Stimulated activated CD8-positive, alpha-beta memory T cell treated with anti-CD3 and anti-CD28 coated beads, Interleukin-15, amount 100 ng/mL, for 4 hours (primary cell): ENCODE measurements around the gene SENP8.

Experiments
- DNase-seq, 2 donors: peaks; one replicate each; pipeline ENCODE4 v3.0.0-alpha.2; 2020; ENCODE audit warnings: low read depth in 2 of 2

Gene SENP8

DNA sequence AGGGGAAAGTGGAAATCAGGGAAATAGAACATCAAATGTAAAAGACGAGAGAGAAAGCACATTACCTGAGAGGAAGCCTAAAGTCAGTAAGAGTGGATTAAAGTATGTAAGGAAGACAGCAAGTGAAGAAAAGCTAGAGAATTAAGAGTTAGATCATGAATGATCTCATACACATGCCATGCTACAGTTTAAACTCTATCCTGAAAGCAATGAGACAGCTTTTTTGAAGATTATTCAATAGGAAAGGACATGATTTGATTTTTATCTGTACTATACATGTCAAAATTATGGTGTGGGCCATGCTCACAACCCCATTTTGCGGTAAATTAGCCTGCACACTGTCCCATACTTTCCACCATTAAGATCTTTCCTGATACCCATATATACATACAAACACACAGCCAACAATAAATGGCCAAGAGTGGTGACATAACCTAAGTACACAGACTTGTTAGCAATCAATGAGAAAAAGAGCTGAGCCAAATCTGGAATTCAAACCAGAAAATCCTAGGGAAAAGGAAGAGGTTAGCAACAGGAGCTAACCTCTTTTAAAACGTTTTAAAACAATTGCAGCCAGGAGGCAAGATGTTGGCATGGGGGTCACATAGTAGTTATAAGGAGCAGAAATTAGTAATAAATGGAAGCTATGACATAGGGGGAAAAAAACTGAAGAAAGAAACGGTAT is 4.7 kb upstream of the SENP8 start:
- no peak for DNase-seq

DNA sequence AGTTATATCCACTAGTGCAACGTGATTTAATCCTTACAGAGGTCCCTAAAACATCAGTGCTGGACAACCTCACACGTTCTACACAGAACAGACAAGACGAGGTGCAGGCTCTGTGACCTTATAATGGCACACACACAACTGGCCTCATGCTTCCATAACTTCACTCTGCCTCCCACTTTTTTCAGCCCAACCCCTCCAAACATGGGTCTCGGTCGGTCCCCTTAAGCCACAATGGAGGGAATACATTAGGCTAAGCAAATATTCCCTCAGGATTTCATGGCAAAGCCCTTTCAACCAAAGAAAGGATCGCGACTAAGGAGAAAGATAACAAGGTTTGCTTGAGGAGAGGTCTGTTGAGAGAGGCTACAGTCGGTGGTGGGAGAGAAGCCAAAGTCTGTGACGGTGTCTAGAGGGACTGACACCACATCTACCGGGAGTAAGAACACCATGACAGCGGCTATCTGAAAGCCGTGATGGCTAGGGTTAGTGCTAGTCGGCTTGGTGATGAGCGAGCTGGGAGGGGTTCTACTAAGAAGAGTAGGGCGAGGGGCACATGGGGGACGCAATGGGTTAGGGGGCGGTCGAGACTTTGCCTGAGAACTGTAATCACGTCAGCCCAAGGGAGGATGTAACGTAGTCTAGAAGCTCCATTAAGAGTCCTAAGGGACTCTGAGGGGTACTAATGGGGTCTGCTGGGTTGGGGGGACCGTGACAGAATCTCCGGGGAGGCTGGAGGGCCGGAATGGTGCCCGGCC is 1.3 kb upstream of the SENP8 start:
- DNase-seq, result no peak

DNA sequence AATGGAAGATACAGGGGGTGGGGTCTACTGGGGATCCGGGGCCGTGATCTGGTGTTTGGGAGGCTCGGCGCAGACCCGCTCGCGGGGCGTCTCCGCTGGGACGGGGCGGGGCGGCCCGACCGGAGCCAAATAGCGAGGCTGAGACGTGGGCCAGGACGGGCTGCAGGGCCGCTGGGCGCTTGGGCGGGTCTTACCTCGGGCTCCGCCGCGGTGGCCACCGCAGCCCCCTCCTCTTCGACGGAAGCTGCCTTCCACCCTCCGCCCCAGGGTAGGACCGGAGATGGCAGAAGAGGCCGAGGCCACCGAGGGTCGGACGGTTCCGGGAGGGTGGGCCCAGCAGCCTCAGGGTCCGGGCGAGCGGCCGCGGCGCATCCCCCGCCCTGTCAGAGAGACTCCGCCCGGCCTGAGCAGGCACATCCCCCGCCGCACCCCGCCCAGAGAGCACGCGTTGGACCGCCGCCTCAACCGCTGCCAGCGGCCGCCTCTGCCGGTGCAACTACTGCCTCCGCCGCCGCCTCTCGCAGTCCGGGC is 652 bp upstream of the SENP8 start:
- peak in 1 of 2 donors; percentile 25 for DNase-seq

DNA sequence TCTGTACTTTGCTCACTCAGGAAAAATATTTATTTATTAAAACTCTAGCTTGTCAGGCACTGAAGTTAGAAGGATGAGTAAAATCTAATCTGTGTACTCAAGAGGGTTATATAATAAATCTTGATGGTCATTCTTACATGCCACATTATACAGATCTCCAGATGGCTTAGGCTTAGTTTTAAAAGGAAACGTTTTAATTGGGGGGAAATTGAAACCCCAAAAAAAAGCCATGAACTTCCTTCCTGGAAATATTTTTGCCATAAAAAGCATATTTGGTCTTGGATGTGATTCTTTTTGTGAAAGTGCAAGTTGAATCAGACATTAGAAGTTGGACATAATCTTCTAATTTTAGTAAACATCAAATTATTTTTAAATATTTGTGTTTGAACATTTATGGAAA is 6.0 kb downstream of the SENP8 start:
- no peak for DNase-seq

DNA sequence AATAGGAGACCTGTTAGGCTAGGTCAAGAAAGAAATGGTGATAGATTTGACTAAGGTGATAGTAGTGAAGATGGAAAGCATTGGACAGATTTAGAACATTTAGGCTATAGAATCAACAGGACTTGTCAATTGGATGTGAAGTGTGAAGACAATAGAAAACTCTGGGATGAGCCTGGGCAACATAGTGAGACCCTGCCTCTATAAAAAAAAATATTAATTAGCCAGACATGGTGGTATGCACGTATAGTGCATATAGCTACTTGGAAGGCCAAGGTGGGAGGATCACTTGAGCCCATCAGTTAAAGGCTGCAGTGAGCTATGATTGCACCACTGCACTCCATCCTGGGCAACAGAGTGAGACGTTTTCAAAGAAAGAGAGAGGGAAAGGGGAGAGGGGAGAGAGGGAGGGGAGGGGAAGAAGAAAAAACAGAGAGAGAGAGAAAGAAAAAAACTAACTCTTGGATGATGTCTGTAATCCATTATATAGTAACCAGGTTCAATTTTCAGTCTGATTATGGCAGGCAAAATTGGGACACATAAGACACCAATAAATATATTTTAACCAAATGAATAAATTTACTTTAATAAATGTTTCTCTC is 9.6 kb downstream of the SENP8 start:
- no peak for DNase-seq

DNA sequence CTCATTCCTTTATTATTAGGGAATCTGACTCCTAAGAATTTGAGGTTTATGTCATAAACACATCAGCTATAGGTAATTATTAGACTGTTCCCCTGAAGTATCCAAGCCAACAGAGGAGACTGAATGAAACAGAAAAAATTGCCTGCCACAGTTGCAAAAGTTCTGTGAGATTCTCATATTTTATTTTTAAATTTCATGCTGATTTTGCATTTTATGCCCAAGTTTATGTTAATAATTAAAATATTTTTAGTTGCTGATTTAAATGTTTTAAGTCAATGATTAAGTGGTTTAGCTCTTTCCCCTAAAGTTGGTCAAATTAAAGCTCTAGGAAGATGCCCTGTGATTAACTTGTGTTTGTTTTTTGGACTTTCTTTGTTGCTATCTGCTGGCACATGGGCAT is 10.2 kb downstream of the SENP8 start:
- no peak for DNase-seq

DNA sequence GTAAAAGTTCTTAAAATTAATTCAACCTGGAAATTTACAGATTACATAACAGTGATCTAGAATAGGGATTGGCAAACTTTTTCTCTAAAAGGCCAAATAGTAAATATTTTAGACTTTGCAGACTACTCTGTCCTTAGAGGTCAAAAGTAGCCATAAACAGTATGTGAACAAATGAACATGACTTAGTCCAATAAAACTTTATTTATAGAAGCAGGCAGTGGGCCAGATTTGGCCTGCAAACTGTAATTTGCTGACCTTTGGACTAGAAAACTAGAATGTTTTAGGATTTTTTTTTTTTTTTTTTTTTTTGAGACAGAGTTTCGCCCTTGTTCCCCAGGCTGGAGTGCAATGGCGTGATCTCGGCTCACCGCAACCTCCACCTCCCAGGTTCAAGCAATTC is 12.1 kb downstream of the SENP8 start:
- no peak for DNase-seq

DNA sequence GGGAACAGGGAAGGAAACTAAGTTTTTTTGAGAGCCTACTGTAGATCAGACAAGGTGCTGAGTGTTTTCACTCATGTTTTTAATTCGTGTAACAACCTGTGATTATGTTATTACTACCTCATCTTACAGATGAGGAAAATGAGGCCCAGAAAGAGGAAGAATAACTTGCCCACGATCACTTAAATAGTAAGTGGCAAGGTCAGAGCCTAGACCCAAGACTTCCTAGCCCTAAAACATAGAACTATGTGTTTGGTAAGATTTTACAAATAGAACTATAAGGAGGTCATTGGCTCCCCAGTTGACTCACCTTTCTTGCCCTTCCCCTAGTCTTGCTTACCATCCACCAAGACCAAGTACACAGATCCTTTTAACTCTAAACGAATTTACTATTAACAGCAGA is 13.7 kb downstream of the SENP8 start:
- DNase-seq, result no peak

DNA sequence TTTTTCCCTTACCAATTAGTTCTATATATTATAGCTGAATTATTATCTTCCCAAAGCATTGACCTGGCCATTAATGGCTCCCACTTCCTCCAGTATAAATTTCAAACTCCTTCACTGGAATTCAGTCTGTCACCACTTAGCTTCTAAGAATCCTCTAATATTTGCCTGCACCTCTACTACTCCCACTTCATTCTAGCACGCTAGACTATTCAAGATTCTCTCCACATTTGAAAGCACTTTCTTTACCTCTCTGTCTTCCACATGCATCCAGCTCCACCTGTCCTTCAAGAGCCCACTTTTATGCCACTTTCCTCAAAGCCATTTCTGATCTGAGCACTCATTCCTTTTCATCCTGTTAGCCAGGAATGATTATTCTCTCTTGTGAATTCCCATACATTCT is 15.0 kb downstream of the SENP8 start:
- no peak for DNase-seq

DNA sequence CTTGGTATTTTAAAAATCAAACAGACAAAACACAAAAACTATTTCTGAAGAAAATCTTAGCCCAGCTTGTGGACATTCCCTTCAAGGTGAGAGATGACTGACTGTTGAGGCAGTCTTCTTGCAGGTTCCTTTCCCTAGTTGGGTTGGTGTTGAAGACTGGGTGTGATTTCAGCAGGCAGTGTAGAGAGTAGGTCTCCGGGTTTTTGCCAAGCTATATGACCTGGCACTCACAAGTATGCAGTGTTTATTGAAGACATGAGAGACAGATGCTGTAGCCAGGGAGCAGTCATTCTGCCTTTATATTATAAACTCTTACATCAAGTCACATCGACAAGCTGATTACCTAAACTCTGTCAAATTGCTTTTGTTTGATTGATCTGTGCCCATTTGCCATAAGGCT is 17.5 kb downstream of the SENP8 start:
- DNase-seq, result no peak

DNA sequence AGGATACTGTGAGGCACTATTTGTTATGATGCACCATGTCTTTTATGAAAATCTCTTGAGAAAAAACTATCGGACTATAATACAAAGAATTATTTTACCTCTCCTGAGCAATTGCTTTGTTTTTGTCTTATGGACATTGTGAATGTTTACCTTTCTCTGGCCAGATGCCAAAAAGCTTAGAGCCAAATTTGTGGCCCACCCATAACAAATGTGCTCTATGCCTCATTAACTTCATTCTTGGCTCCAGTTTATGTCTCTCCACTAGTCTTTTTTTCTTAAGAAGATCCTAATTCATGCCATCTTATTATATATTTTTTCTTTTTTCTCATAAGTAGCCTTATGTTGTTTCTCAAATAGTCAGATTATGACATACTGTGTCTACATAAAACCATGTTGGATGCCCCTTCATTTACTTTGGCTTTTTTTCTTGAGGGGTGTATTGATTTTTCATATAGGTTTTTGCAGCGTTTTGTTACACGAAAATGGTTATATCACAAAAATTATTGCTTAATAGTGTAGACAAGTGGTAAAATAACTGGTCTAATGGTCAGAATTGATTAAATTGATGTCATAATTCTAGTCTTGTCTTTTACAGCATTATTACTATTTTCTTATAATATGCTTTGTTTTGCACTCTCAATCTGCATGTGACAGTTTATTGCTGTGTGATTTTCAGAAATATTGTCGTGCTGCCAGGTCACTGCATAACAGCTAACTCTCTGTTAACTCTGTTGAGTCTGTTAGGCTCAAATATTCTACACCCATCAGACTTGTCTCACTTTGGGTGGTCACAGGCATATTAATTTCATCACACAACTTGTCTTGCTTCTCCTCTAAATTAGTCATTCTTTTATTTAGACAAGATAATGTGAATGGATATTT is 18.2 kb downstream of the SENP8 start:
- DNase-seq, result no peak

DNA sequence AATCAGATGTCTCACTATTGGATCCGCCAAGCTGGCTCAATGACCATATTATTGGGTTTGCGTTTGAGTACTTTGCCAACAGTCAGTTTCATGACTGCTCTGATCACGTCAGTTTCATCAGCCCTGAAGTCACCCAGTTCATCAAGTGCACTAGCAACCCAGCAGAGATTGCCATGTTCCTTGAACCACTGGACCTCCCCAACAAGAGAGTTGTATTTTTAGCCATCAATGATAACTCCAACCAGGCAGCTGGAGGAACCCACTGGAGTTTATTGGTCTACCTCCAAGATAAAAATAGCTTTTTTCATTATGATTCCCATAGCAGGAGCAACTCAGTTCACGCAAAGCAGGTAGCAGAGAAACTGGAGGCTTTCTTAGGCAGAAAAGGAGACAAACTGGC is 21.5 kb downstream of the SENP8 start:
- no peak for DNase-seq

DNA sequence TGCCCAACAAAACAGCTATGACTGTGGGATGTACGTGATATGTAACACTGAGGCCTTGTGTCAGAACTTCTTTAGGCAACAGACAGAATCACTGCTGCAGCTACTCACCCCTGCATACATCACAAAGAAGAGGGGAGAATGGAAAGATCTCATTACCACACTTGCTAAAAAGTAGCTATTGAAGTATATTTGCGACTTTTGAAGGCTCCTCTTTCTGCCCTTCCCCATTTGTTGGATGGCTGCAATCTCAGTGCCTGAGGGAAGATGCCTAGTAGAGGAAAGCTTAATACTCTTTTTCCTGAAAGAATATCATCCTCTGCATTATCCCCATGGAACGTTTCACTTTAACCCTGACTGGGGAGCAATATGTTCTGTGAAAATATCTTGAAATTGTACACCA is 21.9 kb downstream of the SENP8 start:
- DNase-seq, result no peak

DNA sequence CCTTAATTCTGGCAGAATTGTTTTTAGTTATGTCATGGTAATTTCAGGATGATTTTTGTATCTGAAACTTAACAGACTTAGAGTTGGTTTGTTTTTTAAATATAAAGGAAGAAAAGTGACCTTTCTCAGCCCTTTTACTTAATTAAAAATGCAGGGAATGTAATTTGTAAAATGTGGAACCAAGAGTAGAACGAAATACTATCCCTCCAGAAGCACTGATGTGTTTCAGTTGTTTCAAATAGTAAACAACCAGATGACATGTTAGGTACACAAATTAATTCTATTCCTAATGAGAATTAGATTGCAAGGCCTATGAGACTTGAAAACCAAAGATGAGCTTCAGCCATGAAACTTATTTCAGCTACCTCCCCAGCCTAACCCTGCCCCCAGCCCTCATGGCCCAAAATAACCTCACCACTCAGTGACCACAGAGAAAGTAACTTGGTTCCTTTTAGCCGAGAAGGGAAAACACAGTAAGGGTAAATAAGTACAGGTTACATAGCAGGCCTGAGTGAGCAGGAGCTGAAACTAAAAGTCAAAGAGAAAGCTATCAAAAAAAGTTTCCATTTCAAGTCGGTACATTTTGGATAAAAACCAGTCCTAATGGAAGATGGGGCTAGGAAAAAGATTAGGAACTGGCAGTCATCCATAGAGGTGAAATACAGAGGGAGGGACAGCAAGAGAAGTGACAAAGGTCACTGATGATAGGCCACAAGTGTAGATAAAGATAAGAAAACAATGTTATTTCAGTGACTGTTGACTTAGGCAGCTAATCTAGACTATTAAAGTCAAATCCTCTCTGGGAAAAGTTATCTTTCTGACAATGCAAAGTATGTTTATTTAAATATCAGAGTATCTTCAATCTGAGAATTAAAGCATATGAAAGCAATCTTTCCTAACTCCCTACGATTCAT is 23.2 kb downstream of the SENP8 start:
- no peak for DNase-seq

DNA sequence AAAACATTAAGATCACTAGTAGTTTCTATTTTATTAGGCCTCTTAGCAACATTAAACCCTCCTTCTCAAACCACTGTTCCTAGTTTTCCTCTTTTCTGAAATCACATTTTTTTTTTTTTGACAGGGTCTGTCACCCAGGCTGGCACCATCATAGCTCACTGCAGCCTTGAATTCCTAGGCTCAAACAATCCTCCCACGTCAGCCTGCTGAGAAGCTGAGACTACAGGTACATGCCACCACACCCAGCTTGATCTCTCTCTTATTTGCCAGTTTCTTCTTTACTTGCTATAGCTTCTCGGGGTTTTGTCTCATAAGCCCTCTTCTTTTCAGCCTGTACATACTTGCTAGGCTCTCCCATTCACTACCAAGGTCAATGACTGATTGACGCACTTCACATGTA is 28.0 kb downstream of the SENP8 start:
- no peak for DNase-seq

DNA sequence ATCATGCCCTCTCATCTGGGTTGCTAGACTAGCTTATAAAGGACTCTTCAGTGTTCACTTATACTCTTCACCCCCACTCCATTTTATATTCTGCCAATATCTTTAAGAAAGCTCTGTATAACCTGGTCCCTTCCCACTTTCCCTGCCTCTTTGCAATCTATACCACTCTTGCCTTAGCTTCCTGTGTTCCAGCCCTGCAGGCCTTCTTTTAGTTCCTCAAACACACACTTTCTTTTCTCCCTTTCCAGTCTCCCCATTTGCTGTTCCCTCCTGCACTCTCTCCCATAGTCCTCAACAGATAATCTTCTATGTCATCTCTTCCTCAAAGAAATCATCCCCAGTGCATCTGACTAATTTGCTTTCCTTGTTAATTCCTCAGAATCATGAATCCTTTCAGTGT is 28.7 kb downstream of the SENP8 start:
- no peak for DNase-seq

DNA sequence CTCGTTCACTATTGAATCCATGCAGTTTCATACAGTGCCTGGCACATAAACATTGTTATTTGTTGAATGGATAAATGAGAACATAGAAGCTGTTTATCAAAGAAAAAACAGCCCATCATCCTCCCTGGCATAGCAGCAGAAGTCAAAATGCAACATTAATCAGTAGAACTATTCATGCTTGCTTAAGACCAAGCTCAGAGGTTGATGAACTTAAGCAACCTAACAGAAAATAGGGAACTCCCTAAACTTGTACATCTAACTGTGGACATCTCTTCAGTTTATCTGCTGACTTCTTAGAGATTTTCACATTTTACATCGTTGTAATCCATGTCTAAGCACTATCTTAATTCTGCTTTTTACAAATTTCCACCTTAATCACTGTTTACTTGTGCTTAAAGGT is 29.2 kb downstream of the SENP8 start:
- DNase-seq, result no peak

DNA sequence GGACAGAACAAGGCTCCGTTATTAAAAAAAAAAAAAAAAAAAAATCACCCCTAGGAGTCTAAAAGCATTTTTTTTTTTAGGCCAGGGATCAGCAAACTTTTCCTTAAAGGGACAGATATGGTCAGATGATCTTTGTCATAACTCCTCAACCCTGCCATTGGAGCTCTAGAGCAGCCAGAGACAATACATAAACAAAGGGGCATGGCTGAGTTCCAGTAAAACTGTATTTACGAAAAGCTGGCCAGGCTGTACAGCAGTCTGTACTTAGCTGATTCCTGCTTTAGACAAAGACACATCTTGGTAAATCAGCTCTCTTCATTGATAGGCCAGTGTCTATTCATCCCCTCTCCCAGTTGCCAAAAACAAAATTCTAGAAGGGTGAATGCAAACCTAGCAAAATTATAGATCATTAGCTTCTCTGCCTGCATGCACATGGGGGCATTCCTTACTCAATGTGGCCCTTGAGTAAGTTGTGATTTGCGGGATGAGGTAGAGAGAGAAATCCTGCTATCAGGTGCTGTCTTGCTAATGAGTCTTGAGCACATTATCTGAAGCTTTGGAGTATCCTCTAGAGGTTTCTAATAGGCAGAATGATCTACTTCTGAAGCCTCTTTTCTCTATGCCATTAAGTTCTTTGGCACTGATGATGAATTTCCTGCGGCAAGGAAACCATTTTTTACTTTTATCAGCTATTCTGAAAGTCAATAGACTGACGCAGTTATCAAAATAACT is 35.2 kb downstream of the SENP8 start:
- DNase-seq, result no peak

DNA sequence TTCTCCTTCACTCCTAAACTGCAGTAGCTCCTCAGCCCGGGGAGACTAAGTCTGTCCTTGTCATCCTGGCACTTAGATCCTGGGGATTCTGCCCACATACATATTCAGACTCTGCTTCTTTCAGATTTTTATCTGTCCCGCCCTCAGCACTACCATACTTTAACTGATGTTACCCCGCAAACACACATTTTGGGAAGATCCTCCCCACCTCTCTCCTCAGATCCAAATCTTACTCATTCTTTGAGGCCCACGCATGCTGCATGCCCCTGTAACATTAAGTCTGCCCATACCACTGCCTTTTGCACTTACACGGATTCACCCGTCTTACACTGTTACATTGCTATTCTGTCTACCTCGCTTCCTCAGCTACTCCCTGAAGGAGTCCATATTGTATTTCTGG is 36.1 kb downstream of the SENP8 start:
- DNase-seq, result no peak

DNA sequence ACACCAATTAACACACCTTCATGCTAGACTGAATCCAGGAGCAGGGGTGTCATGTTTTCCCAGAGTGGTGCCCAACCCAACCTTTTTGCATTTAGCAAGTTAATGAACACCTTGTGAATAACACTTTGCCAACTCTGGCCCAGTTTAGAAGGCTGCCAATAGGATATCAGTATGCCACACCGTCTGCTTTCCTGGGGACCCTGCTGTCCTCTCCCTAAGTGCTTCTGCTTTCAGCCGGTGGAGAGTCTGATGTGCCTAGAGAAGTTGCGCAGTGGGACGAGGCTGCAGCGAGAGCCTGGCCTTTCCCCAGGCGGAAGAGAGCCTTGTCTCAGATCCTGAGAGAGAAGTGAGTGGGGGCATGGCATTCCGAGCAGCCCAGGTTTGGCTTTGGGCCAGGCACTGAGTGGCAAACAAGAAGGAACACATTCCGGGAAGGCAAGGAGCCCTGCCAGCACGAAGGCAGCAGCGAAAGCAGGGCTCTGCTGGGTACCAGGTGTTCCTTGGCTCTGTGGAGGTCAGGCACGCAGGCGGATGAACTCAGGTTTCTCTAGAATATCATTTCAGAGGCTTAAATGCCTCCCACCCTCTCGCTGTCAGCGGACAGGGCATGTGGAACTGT is 36.9 kb downstream of the SENP8 start:
- DNase-seq, result no peak
